ENCODE results near the gene TOM1. TPM values are rescaled to one million over a fixed set of nuclear protein-coding genes. Genes with fewer than 3 reads are reported as not detected.

Gene TOM1
- total RNA-seq, 2 experiments from 2014 or later, result 211 to 219 TPM

DNA sequence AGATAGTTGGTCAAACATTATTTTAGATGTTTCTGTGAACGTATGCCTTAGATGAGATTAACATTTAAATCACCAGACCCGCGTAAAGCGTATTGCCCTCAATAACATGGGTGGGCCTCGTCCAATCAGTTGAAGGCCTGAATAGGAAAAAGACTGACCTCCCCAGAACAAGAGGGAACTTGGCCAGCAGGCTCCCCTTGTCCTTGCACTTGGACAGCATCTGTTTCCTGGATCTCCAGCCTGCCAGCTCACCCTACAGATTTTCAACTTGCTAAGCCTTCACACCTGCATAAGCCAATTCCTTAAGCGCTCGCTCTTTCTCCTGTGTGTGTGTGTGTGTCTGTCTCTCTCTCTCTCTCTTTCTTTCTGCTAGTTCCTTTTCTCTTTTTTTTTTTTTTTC is 8.2 kb downstream of the TOM1 start:
- Histone ChIP-seq H3K4me3 (ENCODE audit: low read length) (no peak overlapping the region), H3K4me1 (ENCODE audit: insufficient read depth, low read length) (peaks cover 87% of the 10 kb centered on the region), H3K27me3 (ENCODE audit: control insufficient read depth in 1 of 2, insufficient read depth in 2 of 2, low read length in 2 of 2) (no peaks in the 10 kb centered on the region), H3K36me3 (ENCODE audit: insufficient read depth, low read length) (peaks cover 5% of the 10 kb centered on the region), H3K9me3 (ENCODE audit: control insufficient read depth in 1 of 2, insufficient read depth in 1 of 2, low read length in 2 of 2) (no peaks in the 10 kb centered on the region), H3K27ac (ENCODE audit: low read depth in 1 of 2, low read length in 2 of 2) (no peak overlapping the region)
- ChIA-PET CTCF (no interaction called here), POLR2A (interaction anchor here (0.6 to 4.3 kb wide), 3 partner anchors 8 to 23 kb away, joined by 3 to 34 read pairs (median 3); partner anchors contain the start of gene TOM1)
- Mint-ChIP-seq H3K36me3 (ENCODE audit: low read depth) (peaks cover 16% of the 10 kb centered on the region), H3K27me3 (no peaks in the 10 kb centered on the region), H3K4me3 (peak overlapping the region; percentile 30), H3K9me3 (no peaks in the 10 kb centered on the region), H3K4me1 (ENCODE audit: low read depth) (peaks cover 91% of the 10 kb centered on the region), H3K27ac (peak overlapping the region; percentile 77)
- DNase-seq, result no peak
- no peak for ATAC-seq (ENCODE audit: poor library complexity)
- TF ChIP-seq, protein P1, sequence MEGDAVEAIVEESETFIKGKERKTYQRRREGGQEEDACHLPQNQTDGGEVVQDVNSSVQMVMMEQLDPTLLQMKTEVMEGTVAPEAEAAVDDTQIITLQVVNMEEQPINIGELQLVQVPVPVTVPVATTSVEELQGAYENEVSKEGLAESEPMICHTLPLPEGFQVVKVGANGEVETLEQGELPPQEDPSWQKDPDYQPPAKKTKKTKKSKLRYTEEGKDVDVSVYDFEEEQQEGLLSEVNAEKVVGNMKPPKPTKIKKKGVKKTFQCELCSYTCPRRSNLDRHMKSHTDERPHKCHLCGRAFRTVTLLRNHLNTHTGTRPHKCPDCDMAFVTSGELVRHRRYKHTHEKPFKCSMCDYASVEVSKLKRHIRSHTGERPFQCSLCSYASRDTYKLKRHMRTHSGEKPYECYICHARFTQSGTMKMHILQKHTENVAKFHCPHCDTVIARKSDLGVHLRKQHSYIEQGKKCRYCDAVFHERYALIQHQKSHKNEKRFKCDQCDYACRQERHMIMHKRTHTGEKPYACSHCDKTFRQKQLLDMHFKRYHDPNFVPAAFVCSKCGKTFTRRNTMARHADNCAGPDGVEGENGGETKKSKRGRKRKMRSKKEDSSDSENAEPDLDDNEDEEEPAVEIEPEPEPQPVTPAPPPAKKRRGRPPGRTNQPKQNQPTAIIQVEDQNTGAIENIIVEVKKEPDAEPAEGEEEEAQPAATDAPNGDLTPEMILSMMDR (IDR thresholded peaks at IDR 0.05), result no peak
- intact Hi-C loops (cut with DNase I, micrococcal nuclease), result loop anchor here in 1 of 2 experiments (2.0 to 10.0 kb wide), 2 partner anchors 17 to 1217 kb away; partner anchors contain the start of gene EIF3D

DNA sequence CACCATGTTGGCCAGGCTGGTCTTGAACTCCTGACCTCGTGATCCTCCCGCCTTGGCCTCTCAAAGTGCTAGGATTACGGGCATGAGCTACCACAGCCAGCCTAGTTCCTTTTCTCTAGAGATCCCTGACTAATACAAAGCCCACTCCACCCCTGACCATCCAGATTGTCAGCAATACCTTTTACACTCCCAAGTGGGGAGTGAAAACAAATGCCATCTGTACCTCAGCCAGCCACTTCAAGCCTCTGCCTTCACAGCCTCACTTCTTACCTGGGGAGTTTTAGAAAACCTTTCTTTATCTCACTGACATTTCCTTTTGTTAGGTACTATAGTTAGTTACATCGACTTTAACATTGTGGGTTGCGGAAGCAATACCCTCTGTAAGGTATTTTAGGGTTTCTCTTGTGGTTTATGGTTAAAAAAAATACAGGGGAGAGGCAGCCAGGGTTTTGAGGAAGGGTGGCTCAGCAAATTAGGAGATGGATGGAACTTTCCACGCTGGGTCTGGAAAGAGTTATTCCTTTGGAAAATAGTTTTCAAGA is 8.9 kb downstream of the TOM1 start:
- intact Hi-C loops (cut with DNase I, micrococcal nuclease), result loop anchor here in 1 of 2 experiments (2.0 to 10.0 kb wide), 2 partner anchors 16 to 1216 kb away; partner anchors contain the start of gene EIF3D
- peak overlapping the region; percentile 77 for H3K27ac Mint-ChIP-seq
- POLR2A ChIA-PET, result interaction anchor here (1.5 to 4.3 kb wide), 3 partner anchors 9 to 22 kb away, joined by 3 to 34 read pairs (median 12); partner anchors contain the start of gene TOM1
- DNase-seq (peak in 2 of 14 experiments; percentile 20 to 40), ATAC-seq (ENCODE audit: poor library complexity) (peak; percentile 17)
- Histone ChIP-seq H3K9me3 (ENCODE audit: control insufficient read depth in 1 of 2, insufficient read depth in 1 of 2, low read length in 2 of 2) (no peaks in the 10 kb centered on the region), H3K27ac (ENCODE audit: low read depth in 1 of 2, low read length in 2 of 2) (peak overlapping the region in 1 of 2 donors; percentile 50), H3K36me3 (ENCODE audit: insufficient read depth, low read length) (peaks cover 5% of the 10 kb centered on the region), H3K4me1 (ENCODE audit: insufficient read depth, low read length) (peaks cover 90% of the 10 kb centered on the region), H3K27me3 (ENCODE audit: control insufficient read depth in 1 of 2, insufficient read depth in 2 of 2, low read length in 2 of 2) (no peaks in the 10 kb centered on the region), H3K4me3 (ENCODE audit: low read length) (no peak overlapping the region)
- peak overlapping the region; percentile 52 for H3K4me3 Mint-ChIP-seq
- CTCF ChIA-PET, result interaction anchor here (0.7 kb wide), 1 partner anchor 51 kb away, joined by 3 read pairs; no protein-coding TSS in a partner anchor
- H3K36me3 Mint-ChIP-seq (ENCODE audit: low read depth), result peaks cover 12% of the 10 kb centered on the region
- H3K9me3 Mint-ChIP-seq, result no peaks in the 10 kb centered on the region
- H3K27me3 Mint-ChIP-seq, result no peaks in the 10 kb centered on the region
- TF ChIP-seq, protein P1 (IDR thresholded peaks at IDR 0.05), result no peak
- peaks cover 92% of the 10 kb centered on the region for H3K4me1 Mint-ChIP-seq (ENCODE audit: low read depth)

- peaks cover 96% of the 10 kb centered on the region for H3K4me1 ChIP-seq (ENCODE audit: insufficient read depth, low read length)
- ATAC-seq (ENCODE audit: poor library complexity), result peak; percentile 12
These were observed 11.2 kb downstream of the TOM1 start for GRCh38 chr22:35310556-35311550.

More at GRCh38 chr22:35310556-35311550, 11.2 kb downstream of the TOM1 start:
- CTCF ChIA-PET, result no interaction called here
- Histone ChIP-seq H3K27ac (ENCODE audit: low read depth in 1 of 2, low read length in 2 of 2) (peak overlapping the region in 1 of 2 donors; percentile 3), H3K9me3 (ENCODE audit: control insufficient read depth in 1 of 2, insufficient read depth in 1 of 2, low read length in 2 of 2) (no peaks in the 10 kb centered on the region), H3K36me3 (ENCODE audit: insufficient read depth, low read length) (peaks cover 8% of the 10 kb centered on the region), H3K27me3 (ENCODE audit: control insufficient read depth in 1 of 2, insufficient read depth in 2 of 2, low read length in 2 of 2) (no peaks in the 10 kb centered on the region), H3K4me3 (ENCODE audit: low read length) (no peak overlapping the region)
- Mint-ChIP-seq H3K27ac (peak overlapping the region; percentile 67), H3K4me3 (peak overlapping the region; percentile 65), H3K36me3 (ENCODE audit: low read depth) (peaks cover 7% of the 10 kb centered on the region), H3K27me3 (no peaks in the 10 kb centered on the region), H3K4me1 (ENCODE audit: low read depth) (peaks cover 94% of the 10 kb centered on the region), H3K9me3 (no peaks in the 10 kb centered on the region)
- POLR2A ChIA-PET, result interaction anchor here (0.8 to 4.3 kb wide), 4 partner anchors 9 to 54 kb away, joined by 3 to 34 read pairs (median 8); partner anchors contain the start of genes HMGXB4 and TOM1
- intact Hi-C loops (cut with DNase I, micrococcal nuclease), result no loop called here
- DNase-seq, result peak in 3 of 14 experiments; percentile 3 to 18 (median 15)
- TF ChIP-seq, protein P1 (IDR thresholded peaks at IDR 0.05), result no peak

Measured in CD4-positive, alpha-beta T cell (primary cell).